ENCODE measurements around the gene ADGRG7. TPM values are rescaled to one million over a fixed set of nuclear protein-coding genes. Genes with fewer than 3 reads are reported as not detected.

ADGRG7 gene
- total and polyA plus RNA-seq, 8 donors, result 0.12 TPM; not detected in 7

DNA sequence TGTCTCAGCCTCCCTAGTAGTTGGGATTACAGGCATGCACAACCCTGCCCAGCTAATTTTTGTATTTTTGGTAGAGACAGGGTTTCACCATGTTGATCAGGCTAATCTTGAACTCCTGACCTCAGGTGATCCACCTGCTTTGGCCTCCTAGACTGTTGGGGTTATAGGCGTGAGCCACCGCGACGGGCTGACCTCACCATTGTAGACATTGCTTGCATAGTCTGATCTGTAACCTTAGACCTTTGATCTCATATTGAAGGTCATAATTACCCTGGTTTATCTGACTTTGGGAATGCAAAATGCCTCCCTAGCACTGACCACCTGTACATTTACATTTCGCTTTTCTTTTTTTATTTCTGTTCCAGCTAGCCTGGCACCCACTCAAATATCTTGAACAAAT lies 31.2 kb downstream of the ADGRG7 start:
- H3K4me1 ChIP-seq, result peaks cover 0 to 2% (median 1%) of the 10 kb centered on the region in 3 donors
- no peak for FAIRE-seq
- no peak for ATAC-seq
- intact Hi-C loops (cut with DNase I), result no loop called here
- DNase-seq, result no peak
- H3K4me3 ChIP-seq, result no peak overlapping the region
- H3K27me3 ChIP-seq, result no peaks in the 10 kb centered on the region
- WGBS, 2 donors, result 95 to 96% methylated on average over 5 of the region's 5 CpGs
- H3K36me3 ChIP-seq, result no peaks in the 10 kb centered on the region
- H3K27ac ChIP-seq, result no peak overlapping the region
- H3K9me3 ChIP-seq, result no peaks in the 10 kb centered on the region
- TF ChIP-seq, protein P1, sequence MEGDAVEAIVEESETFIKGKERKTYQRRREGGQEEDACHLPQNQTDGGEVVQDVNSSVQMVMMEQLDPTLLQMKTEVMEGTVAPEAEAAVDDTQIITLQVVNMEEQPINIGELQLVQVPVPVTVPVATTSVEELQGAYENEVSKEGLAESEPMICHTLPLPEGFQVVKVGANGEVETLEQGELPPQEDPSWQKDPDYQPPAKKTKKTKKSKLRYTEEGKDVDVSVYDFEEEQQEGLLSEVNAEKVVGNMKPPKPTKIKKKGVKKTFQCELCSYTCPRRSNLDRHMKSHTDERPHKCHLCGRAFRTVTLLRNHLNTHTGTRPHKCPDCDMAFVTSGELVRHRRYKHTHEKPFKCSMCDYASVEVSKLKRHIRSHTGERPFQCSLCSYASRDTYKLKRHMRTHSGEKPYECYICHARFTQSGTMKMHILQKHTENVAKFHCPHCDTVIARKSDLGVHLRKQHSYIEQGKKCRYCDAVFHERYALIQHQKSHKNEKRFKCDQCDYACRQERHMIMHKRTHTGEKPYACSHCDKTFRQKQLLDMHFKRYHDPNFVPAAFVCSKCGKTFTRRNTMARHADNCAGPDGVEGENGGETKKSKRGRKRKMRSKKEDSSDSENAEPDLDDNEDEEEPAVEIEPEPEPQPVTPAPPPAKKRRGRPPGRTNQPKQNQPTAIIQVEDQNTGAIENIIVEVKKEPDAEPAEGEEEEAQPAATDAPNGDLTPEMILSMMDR (IDR thresholded peaks at IDR 0.05), result no peak

DNA sequence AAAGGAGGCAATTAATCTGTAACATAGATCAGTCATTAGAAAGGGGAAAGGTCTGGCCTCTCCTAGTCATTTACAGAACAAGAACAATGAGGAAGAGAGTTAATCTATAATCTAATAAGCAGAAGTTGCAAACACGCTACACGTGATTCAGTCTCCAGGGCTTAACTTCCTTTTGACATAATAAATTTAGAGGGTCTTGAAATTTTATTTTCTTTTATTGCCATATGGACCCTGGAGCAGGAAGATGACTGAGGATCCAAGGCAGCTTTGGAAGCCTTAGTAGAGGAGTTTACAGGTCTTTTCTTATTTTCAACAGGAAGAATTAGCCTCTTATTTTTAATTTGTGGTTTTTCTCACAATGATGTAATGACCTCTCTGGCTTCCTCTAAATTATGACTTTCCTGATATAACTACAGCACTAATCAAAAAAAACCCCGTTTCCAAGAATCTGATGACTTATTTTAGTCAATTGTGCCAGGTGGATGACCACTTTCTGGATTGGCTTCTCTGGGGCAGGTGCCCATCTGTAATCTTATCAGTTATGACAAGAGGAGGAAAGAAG lies 32.2 kb downstream of the ADGRG7 start:
- H3K27me3 ChIP-seq, result no peaks in the 10 kb centered on the region
- FAIRE-seq (no peak), DNase-seq (no peak), ATAC-seq (peak in 2 of 4 donors; percentile 43 to 60)
- H3K4me1 ChIP-seq, result no peaks in the 10 kb centered on the region
- no peak overlapping the region for H3K4me3 ChIP-seq
- 41 to 43% methylated on average over 3 of the region's 3 CpGs for WGBS, 2 donors
- intact Hi-C loops (cut with DNase I), result no loop called here
- H3K9me3 ChIP-seq, result no peaks in the 10 kb centered on the region
- H3K27ac ChIP-seq, result peak overlapping the region in 2 of 4 donors; percentile 11 to 57
- TF ChIP-seq, protein P1 (IDR thresholded peaks at IDR 0.05), result no peak
- H3K36me3 ChIP-seq, result no peaks in the 10 kb centered on the region

DNA sequence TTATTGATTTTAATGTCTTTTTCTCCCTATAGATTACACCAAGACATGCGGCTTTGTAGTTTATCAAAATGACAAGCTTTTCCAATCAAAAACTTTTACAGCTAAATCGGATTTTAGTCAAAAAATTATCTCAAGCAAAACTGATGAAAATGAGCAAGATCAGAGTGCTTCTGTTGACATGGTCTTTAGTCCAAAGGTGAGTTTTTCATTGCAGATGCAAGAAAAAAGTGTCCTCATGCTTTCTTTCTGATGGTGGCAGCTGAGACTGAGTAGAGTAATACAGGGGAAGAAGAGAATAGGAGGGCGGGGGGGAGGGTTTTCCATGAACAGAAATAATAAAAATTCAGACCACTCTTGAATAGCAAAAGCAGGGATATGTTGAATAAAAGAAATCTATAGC lies 36.5 kb downstream of the ADGRG7 start:
- Histone ChIP-seq H3K36me3 (no peaks in the 10 kb centered on the region), H3K27me3 (no peaks in the 10 kb centered on the region), H3K9me3 (no peaks in the 10 kb centered on the region), H3K4me1 (no peaks in the 10 kb centered on the region), H3K27ac (no peak overlapping the region), H3K4me3 (no peak overlapping the region)
- WGBS, 2 donors, result 58 to 67% methylated on average over 3 of the region's 3 CpGs
- DNase-seq, result no peak
- ATAC-seq, result no peak
- intact Hi-C loops (cut with DNase I), result no loop called here
- no peak for FAIRE-seq
- TF ChIP-seq, protein P1 (IDR thresholded peaks at IDR 0.05), result no peak

DNA sequence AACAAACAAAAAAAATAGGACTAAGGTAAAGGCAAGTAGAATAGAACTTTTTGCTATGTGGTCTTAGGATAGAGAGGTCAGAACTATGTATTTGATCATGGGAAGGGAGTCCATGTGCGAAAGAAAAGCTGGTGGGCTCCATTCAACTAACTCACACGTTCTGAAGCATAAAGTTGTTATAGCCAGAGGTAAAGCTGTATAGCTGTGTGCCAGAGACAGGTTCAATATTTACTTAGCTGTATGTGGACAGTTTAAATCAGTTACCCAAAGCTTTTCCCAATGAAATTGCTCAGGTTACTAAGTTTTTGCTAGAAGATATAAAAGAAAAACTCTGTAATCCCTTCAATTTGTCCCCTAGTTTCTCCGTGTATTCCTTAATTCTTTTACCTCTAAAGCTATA lies 37.8 kb downstream of the ADGRG7 start:
- FAIRE-seq (no peak), ATAC-seq (no peak), DNase-seq (no peak)
- H3K27me3 ChIP-seq, result no peaks in the 10 kb centered on the region
- no peaks in the 10 kb centered on the region for H3K9me3 ChIP-seq
- no peaks in the 10 kb centered on the region for H3K36me3 ChIP-seq
- intact Hi-C loops (cut with DNase I), result no loop called here
- WGBS, 2 donors, result 62 to 69% methylated on average over 3 of the region's 3 CpGs
- H3K4me1 ChIP-seq, result no peaks in the 10 kb centered on the region
- TF ChIP-seq, protein P1 (IDR thresholded peaks at IDR 0.05), result no peak
- H3K27ac ChIP-seq, result no peak overlapping the region
- no peak overlapping the region for H3K4me3 ChIP-seq

DNA sequence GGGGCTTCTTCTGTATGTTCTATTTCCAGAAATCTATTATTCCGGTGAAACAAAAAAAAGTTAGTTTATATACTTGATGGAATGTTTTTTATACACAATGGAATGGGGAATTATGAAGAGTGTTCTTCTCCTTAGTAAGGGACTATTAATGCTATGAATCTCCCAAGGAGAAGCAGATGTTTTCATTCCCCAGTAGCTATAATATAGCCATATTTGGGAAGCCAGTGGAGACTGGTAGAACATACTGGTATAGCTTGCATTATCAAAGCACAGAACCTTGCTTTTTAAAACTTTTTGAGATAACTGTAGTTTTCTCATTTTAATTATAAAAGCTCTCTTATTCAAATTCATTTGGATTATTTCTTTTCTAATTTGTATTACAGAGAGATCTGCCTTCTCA lies 38.3 kb downstream of the ADGRG7 start:
- Histone ChIP-seq H3K27ac (no peak overlapping the region), H3K36me3 (no peaks in the 10 kb centered on the region), H3K9me3 (no peaks in the 10 kb centered on the region), H3K4me3 (no peak overlapping the region), H3K27me3 (no peaks in the 10 kb centered on the region), H3K4me1 (no peaks in the 10 kb centered on the region)
- intact Hi-C loops (cut with DNase I), result no loop called here
- WGBS, 2 donors, result 75 to 77% methylated on average over 1 of the region's 1 CpG
- no peak for DNase-seq
- FAIRE-seq, result no peak
- TF ChIP-seq, protein P1 (IDR thresholded peaks at IDR 0.05), result no peak
- ATAC-seq, result no peak

Measured in pancreas (tissue), 10 donors.